OCI-M2 (cell line): ENCODE measurements around the gene HAUS3.

Source experiments
- DNase-seq: peaks from one replicate; lab custom pipeline; 2025; ENCODE audit not compliant: unreplicated experiment; lab: John Stamatoyannopoulos, UW

The HAUS3 gene

DNA sequence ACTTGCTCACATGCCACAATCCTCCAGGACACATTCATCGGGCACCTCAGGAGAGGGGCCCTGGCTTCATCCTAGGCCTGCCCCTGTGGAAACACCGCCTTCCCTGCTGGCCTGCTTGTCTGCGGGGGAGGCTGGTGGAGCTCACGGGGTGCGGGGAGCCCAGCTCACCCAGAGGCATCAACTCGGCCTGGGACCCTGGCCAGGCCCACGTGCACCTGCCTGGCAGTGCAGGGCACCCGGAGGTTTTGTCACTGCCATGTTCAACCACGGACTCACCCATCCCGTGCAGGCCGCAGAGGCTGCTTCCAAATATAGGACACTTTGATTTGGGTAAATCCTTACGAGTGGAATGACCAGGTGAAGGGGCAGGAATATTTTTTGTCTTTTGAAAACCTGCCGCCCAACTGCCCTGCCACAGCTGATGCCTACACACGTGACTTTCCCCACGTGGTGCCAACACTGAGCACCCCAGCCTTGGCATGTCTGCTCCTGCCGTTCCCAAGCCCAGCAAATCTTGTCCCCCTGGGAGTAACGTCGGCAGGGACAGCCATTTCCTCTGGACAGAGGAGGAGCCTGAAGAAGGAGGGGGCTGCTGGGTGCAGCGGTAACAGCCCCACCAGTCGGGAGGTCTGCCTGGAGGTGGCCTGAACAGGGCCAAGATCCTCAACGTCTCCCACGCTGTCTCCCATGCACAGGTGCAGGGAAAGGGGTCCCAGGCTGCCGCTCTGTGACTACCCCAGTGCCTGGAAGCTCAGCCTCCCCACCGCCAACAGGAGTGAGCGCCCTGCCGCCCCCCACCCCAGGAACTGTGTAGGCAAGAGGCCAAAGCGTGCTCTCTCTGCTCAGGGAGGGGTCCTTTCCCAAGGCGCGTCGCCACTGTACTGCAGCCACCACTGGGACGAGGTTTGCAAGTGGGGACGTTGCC lies 11.5 kb upstream of the HAUS3 start:
- DNase-seq: no peak

DNA sequence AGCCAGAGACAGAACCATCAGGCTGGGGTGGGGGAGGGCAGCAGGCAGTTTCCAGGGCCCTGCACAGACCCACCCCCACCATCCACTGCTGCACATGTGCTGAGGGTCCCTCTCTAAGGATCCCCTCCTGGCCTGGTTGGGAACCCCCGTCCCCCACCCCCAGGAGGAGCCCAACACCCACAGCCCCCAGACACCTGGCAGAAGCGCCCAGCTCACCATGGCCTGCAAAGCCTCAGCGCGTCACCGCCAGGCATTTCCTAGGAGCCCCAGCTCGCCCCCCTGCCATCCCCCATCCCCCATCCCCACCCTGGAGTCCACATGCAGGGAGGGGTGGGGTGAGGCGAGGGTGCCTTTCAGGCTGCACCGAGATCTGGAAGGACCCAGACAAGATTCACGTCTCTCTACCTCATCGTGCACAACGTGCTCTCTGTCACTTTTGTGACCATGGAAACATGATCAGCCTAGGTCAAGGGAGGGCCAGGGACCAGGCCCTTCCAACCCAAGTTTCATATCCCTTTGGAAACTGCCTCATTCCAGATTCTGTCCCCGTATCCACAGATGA lies 10.7 kb upstream of the HAUS3 start:
- no peak for DNase-seq

DNA sequence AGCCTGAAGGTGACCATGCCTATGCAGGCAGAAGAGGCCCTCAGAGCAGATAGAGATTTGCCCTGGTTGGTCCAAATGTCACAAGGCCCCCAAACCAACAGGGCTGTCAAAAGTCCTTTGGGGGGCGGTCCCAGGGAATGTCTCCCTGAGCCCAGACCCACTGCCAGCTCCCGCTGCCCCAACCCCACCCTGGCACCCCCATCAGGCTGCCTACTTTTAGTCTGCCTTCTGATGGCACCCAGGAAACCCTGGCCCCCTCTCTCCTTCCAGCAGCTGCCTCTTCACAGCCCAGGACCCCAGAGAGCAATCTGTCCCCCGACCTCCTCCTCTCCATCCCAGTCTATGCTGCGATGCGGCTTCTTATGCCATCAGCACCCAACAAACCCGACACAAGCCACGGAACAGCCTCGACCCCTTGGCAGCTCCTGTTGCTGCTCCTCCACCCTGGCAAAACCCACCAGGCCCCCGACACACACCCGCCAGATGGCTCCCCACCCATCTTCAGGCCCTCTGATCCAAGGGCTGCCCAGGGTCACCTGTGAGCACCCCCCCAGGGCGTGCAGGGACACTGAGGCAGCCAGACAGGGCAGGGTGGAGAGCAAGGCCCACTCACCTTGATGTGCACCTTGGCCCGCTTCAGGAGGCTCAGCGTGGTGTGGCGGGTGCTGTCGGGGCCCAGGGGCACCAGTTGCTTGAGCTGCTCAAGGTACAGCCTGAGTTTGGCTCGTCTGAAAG lies 10.0 kb upstream of the HAUS3 start:
- no peak for DNase-seq

DNA sequence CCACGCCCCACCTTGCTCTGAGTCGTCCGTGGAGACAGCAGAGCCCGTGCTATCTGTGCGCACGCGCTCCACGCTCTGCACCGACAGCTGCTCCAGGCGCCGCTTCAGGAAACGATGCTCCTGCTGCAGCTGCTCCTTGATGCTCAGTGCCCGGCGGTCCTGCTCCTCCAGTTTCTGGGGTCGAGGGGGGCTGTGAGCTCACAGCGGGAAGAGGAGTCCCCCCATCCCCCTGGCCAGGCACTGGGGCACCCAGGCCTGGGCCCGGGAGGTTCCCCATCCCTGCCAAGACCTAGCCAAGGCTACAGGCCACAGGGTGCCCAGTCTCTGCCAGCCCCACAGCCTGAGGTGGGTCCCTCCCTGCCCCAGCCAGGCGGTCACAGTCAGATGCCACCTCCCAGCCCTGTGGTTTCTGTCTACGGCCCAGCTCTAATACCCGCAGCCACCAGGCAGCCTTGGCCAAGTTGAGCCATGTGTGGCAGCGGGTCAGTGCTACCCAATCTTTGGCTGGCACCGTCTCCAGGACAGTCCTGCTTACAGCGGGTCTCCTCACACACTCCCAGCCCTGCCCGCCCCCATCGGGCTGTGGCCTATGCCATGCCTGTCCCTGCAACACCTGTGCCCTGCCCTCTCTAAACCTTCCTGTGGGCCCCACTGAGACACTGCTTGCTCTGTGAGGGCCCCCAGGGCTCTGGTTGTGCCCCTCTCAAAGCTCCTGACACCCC lies 9.3 kb upstream of the HAUS3 start:
- no peak for DNase-seq

DNA sequence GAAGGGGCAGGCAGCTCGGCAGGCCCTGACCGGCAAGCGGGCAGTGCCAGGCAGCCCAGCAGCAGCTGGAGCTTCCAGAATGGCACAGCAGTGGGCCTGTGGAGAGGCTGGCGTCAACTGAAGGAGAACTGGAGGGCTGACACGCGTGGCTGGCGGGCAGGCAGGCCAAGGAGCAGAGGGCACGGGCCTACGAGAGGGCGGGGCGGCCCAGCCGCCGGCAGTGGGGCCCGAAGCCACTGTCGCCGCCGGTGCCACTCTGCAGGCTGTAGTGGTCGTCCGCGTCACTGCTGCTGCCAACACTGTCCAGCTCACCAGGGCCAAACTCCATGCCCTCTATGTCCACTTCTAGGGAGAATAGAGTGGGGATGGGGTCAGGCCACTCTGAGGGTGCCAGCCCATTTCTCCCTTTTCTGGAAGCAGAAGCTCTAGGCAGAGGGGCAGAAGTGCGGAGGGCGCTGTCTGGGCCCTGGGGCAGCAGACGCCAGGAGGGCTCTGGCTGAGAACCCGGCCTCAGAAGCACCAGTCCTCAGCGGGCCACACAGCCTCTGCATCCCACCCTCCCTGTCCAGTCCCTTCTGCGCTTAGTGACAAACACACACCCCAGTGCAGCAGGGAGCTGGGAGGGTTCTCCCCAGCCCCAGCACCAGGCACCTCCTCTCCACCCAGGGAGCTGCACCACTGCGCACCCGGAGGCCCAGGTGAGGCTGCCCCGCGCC lies 8.6 kb upstream of the HAUS3 start:
- DNase-seq: no peak

DNA sequence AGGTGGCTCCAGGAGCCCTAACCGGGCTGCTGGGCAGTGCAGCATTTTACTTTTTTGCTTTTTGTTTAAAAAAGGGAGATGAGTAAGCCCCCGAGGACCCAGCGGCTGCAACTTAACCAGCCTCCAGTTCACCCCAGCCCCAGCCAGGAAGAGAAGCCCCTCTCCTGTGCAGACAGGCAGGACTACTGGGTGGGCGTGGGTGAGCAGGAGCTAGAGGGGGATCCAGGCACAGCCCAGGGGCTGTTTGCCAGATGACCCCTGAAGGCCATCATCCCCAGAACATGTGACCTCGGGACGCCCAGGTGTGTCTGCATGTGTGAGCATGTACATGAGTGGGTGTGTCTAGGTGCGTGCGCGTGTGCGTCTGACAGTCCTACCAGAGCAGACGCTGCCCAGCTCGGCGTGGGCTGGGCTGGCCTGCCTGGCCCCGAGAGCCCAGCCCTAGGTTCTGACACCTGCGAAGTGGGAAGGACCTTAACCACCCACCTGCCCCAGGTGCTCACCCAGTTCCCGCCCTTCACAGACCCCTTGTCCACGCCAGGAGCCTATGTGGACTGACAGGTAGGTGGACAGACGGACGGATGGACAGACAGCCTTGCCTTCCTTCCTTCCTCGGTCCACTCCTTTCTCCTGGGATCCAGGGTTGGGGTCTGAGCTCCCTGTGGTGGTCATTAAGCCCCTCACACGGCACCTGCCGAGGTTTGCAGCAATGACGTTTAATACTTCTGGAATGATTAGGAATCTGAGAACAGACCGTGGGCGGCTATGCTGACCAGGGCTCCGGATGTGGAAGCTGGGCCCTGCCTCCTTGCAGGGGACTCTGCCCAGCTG lies 7.8 kb upstream of the HAUS3 start:
- no peak for DNase-seq

DNA sequence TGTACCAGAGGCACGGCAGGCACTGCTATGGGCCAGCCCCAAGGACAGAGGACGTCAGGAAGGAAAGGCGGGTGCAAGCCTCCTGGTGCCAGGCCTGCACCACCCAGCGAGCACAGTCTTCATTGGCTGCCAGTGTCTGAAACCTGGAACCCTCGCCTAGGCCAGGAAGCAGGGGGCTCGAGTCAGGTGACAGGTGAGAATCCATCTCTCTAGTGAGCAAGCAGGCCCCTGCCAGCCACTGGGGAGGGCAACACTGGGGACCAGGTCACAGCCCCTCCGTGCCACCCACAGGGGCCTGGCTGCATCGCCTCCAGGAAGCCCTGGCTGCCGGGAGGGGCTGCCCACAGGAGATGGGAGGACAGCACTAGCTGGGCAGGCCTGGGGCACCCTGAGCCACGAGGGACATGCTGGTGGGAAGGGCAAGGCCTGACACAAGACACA lies 6.9 kb upstream of the HAUS3 start:
- no peak for DNase-seq

DNA sequence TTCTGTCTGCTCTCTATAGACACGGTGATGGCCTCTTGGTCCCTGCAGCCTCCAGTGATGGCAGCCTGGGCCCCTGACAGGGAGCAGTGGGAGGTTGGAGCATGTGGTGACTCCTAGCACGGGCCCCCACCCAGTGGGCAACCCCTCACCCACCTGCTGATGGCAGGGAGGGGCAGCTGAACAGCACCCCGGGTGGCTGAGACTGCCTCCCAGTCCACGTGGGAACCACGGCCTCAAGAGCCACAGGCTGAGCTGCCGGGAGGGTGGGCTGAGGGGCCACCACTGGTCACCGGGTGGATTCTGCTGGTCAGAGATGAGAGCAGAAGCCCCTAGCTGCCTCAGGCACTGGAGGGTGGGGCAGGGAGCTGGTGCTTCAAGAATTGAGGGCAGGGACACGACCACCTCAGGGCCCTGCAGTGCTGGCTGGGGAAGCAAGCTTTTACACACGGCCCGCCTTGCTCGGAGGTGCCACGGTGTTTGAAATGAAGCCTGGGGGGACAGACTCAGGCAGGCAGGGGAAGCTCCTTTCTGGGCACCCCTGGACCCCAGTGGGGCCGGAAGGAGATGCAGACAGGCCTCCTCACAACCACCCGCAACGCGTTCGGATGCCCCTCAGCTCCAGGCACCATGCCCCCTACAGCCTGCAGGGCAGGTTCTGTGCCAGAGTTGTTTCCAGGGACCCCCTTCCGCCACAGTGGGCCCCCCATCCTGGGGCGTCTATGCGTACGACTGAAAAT lies 6.3 kb upstream of the HAUS3 start:
- no peak for DNase-seq

DNA sequence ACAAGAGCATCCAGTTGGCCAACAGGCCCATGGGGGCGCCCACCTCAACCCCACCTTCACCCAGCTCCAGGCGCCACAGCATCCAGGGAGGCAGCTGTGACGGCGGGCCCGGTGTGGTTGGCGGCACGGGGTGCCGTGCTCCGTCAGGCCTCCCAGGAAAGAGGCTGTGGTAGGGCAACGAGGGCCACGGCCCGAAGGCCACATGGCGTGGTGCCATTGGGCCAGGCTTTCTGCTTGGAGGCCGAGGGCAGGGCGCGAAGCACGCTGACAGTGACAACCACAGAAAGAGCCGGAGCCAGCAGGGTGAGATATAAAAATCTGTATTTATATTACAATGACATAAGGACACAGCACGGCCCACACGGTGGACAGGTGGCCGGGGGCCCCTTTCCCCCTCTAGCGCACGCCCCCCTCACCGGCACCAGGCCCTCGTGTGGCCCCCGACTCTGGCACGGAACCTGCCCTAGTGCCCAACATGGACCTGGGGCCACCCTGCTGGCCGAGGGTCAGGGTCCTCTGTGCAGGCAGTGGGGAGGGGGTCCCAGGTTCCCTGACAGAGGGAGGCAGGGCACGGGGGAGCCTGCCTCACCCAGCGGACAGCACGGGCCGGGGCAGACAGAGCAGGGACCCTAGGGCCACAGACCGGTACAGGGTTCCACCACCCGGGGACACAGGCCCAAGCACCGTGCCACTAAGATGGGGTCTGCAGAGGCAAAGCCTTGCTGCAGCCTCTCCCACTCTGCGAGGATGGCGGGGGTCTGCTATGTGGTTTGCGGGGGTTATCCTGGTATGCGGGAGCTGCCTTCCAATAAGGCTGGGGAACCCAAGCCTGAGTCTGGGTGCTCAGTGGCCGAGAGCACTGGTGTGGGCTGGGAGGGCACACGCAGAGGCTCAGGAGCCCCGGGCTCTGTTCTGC lies 5.5 kb upstream of the HAUS3 start:
- no peak for DNase-seq

DNA sequence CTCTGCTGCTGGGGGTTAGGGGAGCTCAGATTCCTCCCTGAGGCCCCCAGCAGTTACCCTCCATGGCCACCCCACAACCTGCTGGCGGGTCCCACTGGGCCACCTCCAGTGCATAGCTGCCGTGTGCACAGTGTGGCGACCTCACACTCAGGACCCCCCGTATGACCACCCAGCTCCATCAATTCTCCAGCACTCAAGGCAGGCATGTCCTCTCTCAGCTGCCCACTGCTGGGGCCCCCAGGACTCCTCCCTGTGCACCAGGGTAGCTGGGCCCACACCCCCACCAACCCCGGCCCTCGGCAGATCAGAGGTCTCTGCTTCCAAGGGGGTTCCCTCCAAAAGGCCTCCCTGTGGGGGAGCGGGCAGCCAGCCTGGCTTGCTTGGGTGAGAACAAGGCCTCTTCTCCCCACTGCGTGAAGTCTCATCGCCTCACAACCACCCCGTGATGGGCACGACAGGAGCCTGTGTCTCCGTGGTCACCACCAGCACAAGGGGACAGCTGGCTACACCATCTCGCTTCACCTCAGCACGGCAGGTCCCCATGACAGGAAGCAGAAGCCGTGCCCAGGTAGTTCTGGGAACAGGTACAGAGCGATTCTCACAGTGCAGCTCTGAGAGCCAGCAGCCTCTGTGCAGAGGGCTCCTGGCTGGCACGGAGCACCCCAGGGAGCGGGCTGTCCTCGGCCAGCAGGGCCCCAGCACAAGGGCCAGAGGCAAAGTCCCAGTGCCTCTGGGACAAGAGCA lies 4.6 kb upstream of the HAUS3 start:
- no peak for DNase-seq

DNA sequence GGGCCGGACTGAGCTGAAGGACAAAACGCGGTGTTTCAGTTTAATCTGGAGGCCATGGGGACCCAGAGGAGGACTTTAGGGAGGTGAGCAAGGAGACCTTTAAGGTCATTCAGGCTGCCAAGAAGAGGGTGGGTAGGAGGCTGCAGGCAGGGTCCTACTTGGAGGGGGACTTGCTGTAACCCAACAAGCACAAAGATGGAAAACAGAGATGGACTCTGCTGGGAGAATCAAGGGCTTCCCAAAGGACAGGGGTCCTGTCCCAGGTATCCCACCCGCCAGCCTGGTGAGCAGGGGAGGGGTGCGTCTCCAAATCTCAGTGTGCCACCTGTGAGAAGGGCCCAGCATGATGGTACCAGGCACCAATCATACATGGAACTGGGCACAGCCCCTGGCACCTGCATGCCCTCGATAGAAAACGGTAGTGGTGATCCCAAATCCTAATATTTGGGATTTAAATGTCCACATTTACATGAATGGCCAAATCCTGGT lies 3.9 kb upstream of the HAUS3 start:
- DNase-seq: no peak

DNA sequence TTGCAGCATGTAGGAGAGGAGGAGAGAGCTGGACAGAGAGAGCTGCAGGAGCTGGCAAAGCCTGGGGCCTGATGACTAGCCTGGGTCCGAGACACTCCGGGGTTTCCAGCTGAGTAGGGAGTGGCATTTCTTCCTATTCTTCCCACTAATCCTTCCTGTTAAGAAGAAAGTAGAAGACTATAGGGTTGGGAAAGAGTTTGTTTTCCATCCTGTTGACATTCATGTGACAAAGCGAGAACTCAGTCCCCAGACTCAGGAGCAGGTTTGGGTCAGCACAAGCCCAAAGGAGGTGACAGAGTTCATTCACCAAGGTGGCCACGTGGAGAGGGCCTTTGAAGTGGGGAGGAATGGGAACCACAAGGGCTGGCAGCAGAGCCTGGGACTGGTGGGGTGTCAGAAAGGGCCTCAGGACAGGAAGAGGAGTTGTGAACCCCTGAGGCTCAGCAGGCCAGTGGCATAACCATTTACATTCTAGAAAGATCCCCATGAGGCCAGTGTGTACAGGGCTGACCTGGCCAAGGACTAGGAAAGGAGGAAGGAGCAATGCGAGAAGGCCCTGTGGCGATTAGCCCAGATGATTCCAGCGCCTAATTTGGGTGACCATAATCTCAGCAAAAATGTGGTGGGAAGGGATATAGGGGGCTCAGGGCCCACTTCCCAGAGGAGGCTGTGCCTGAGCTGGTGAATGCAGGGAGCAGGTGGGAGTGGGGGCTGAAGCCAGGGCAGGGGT lies 3.3 kb upstream of the HAUS3 start:
- no peak for DNase-seq

DNA sequence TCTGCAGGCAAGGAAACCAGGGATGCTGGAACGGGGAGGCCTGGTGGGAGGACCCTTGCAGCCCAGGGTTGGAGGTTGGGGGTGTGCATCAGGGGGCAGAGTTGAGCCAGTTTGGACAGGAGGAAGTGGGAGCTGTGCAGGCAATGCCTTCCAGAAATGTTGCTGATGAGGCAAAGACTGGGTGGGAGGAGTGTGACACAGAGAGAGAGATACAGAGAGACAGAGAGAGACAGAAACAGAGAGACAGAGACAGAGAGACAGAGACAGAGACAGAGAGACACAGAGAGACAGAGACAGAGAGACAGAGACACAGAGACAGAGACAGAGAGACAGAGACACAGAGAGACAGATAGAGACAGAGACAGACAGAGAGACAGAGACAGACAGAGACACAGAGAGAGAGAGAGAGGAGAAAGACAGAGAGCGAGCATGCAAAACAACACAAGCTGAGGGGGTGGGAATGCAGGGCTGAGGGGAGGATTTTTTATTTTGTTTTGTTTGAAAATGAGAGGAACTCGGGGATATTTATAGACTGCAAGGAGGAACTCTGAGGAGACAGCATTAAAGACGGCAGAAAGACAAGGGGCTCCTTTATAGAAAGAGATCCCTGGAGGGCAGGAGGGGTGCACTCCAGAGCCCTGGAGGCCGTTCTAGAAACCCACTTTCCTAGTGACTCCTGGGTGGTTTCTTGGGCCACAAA lies 1.9 kb upstream of the HAUS3 start:
- no peak for DNase-seq

DNA sequence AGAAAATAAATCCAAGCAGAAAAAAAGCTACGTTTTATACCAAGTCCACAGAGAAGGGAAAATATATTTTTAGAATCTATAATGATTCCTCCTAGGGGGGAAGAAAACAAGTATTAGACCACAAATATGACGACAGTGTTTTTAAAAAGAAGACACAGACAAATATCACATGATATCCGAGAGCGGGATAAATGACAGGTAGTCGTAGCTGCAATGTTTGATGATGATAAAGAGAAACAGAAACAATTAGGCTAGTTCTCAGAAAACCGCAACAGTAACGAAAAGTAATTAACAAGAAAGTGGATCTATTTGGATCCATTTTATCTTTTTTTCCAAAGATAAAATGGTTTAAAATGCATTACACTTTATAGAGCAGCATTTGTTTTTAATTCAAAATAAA lies 918 bp downstream of the HAUS3 start:
- DNase-seq: no peak

DNA sequence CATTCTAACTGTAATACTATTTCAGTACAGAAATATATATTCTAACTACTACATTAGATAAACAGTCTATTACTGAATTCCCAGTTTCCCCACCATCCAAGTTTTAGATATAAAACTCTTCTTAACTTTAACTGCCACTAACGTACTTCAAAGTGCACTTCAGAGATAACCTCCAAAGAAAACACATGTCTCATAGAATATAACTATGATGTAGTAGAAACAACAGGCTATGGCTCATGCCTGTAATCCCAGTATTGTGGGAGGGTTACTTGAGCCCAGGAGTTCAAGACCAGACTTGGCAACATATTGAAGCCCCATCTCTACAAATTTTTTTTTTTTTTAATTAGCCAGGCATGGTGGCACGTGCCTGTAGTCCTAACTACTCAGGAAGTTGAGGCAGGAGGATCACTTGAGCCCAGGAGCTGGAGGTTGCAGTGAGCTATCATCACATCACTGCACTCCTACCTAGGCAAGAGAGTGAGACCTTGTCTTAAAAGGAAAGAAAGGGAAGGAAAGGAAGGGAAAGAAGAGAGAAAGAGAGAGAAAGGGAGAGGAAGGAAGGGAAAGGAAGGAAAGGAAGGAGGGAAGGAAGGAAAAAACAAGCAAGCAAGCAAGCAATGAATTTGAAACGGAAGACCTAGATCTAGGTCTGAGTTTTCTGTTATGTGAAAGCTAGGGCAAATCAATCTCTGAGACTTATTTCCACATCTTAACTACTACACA lies 4.8 kb downstream of the HAUS3 start:
- DNase-seq: no peak
